ENCODE measurements around the gene TMEM209.
"Not testable (repeated sequence)": the region's sequence is repeated elsewhere in the genome, so short reads cannot be mapped to it uniquely, and the experiment has no call there.

TMEM209 gene

GRCh38 chr7:130205084-130205947, at the start of gene TMEM209:
TMEM209 (minus strand) TSS chr7:130205406; CDS start chr7:130205375, 31 bp downstream.
- no peaks in the 10 kb centered on the region for H3K9me3 ChIP-seq (ENCODE audit: control insufficient read depth, insufficient read depth, low read length)
- H3K9ac ChIP-seq (ENCODE audit: low read depth, low read length), result peak within 1 kb of the TSS; percentile 79

GRCh38 chr7:130254555-130254954, 49.3 kb upstream of the TMEM209 start:
- Histone ChIP-seq H3K9ac (ENCODE audit: low read depth, low read length) (no peak overlapping the region), H3K4me1 (ENCODE audit: insufficient read depth, low read length) (peaks cover 5% of the 10 kb centered on the region; the same call in 1 of the 2 replicates), H3K36me3 (ENCODE audit: insufficient read depth, low read length) (no peaks in the 10 kb centered on the region), H3K9me3 (ENCODE audit: control insufficient read depth, insufficient read depth, low read length) (peaks cover 8% of the 10 kb centered on the region)

More at GRCh38 chr7:130205084-130205947, at the start of gene TMEM209:
- peaks cover 10% of the 10 kb centered on the region for H3K36me3 ChIP-seq (ENCODE audit: insufficient read depth, low read length)
- H3K4me1 ChIP-seq (ENCODE audit: insufficient read depth, low read length), result no peaks in the 10 kb centered on the region

GRCh38 chr7:130249626-130250025, 44.4 kb upstream of the TMEM209 start:
- not testable (repeated sequence) for H3K9me3 ChIP-seq (ENCODE audit: control insufficient read depth, insufficient read depth, low read length); H3K4me1 ChIP-seq (ENCODE audit: insufficient read depth, low read length); H3K9ac ChIP-seq (ENCODE audit: low read depth, low read length); H3K36me3 ChIP-seq (ENCODE audit: insufficient read depth, low read length)

- H3K9ac ChIP-seq (ENCODE audit: low read depth, low read length); H3K4me1 ChIP-seq (ENCODE audit: insufficient read depth, low read length); H3K36me3 ChIP-seq (ENCODE audit: insufficient read depth, low read length); H3K9me3 ChIP-seq (ENCODE audit: control insufficient read depth, insufficient read depth, low read length): not testable (repeated sequence)
These were observed 43.6 kb upstream of the TMEM209 start for GRCh38 chr7:130248842-130249241.

- H3K9ac ChIP-seq (ENCODE audit: low read depth, low read length); H3K4me1 ChIP-seq (ENCODE audit: insufficient read depth, low read length); H3K9me3 ChIP-seq (ENCODE audit: control insufficient read depth, insufficient read depth, low read length); H3K36me3 ChIP-seq (ENCODE audit: insufficient read depth, low read length): not testable (repeated sequence)
These were observed 41.3 kb upstream of the TMEM209 start for GRCh38 chr7:130246491-130246890.

- H3K9me3 ChIP-seq (ENCODE audit: control insufficient read depth, insufficient read depth, low read length); H3K36me3 ChIP-seq (ENCODE audit: insufficient read depth, low read length); H3K9ac ChIP-seq (ENCODE audit: low read depth, low read length); H3K4me1 ChIP-seq (ENCODE audit: insufficient read depth, low read length): not testable (repeated sequence)
These were observed 38.3 kb upstream of the TMEM209 start for GRCh38 chr7:130243486-130243885.

- H3K9me3 ChIP-seq (ENCODE audit: control insufficient read depth, insufficient read depth, low read length), result no peaks in the 10 kb centered on the region
- H3K9ac ChIP-seq (ENCODE audit: low read depth, low read length), result no peak overlapping the region
- no peaks in the 10 kb centered on the region for H3K4me1 ChIP-seq (ENCODE audit: insufficient read depth, low read length)
- no peaks in the 10 kb centered on the region for H3K36me3 ChIP-seq (ENCODE audit: insufficient read depth, low read length)
These were observed 37.2 kb upstream of the TMEM209 start for GRCh38 chr7:130242198-130243014.

GRCh38 chr7:130240240-130240639, 35.0 kb upstream of the TMEM209 start:
- Histone ChIP-seq H3K36me3 (ENCODE audit: insufficient read depth, low read length) (no peaks in the 10 kb centered on the region), H3K9me3 (ENCODE audit: control insufficient read depth, insufficient read depth, low read length) (no peaks in the 10 kb centered on the region), H3K4me1 (ENCODE audit: insufficient read depth, low read length) (no peaks in the 10 kb centered on the region), H3K9ac (ENCODE audit: low read depth, low read length) (no peak overlapping the region)

- not testable (repeated sequence) for H3K9ac ChIP-seq (ENCODE audit: low read depth, low read length); H3K9me3 ChIP-seq (ENCODE audit: control insufficient read depth, insufficient read depth, low read length); H3K36me3 ChIP-seq (ENCODE audit: insufficient read depth, low read length); H3K4me1 ChIP-seq (ENCODE audit: insufficient read depth, low read length)
These were observed 31.2 kb upstream of the TMEM209 start for GRCh38 chr7:130236361-130236760.

- Histone ChIP-seq H3K4me1 (ENCODE audit: insufficient read depth, low read length) (no peaks in the 10 kb centered on the region), H3K36me3 (ENCODE audit: insufficient read depth, low read length) (no peaks in the 10 kb centered on the region), H3K9me3 (ENCODE audit: control insufficient read depth, insufficient read depth, low read length) (no peaks in the 10 kb centered on the region), H3K9ac (ENCODE audit: low read depth, low read length) (no peak overlapping the region)
These were observed 28.9 kb upstream of the TMEM209 start for GRCh38 chr7:130234078-130234477.

- Histone ChIP-seq H3K9ac (ENCODE audit: low read depth, low read length) (no peak overlapping the region), H3K9me3 (ENCODE audit: control insufficient read depth, insufficient read depth, low read length) (no peaks in the 10 kb centered on the region), H3K36me3 (ENCODE audit: insufficient read depth, low read length) (no peaks in the 10 kb centered on the region), H3K4me1 (ENCODE audit: insufficient read depth, low read length) (no peaks in the 10 kb centered on the region; the same call in 1 of the 2 replicates)
These were observed 27.0 kb upstream of the TMEM209 start for GRCh38 chr7:130232209-130232608.

GRCh38 chr7:130231792-130232191, 26.6 kb upstream of the TMEM209 start:
- H3K4me1 ChIP-seq (ENCODE audit: insufficient read depth, low read length), result no peaks in the 10 kb centered on the region; the same call in 1 of the 2 replicates
- H3K9ac ChIP-seq (ENCODE audit: low read depth, low read length), result no peak overlapping the region
- H3K36me3 ChIP-seq (ENCODE audit: insufficient read depth, low read length), result no peaks in the 10 kb centered on the region
- H3K9me3 ChIP-seq (ENCODE audit: control insufficient read depth, insufficient read depth, low read length), result no peaks in the 10 kb centered on the region

- H3K4me1 ChIP-seq (ENCODE audit: insufficient read depth, low read length); H3K9me3 ChIP-seq (ENCODE audit: control insufficient read depth, insufficient read depth, low read length): not testable (repeated sequence)
These were observed 24.8 kb upstream of the TMEM209 start for GRCh38 chr7:130229981-130230380.

GRCh38 chr7:130228840-130229502, 23.8 kb upstream of the TMEM209 start:
- H3K9ac ChIP-seq (ENCODE audit: low read depth, low read length), result no peak overlapping the region
- H3K36me3 ChIP-seq (ENCODE audit: insufficient read depth, low read length), result no peaks in the 10 kb centered on the region
- peaks cover 3% of the 10 kb centered on the region; the same call in 1 of the 2 replicates for H3K9me3 ChIP-seq (ENCODE audit: control insufficient read depth, insufficient read depth, low read length)
- H3K4me1 ChIP-seq (ENCODE audit: insufficient read depth, low read length), result no peaks in the 10 kb centered on the region; the same call in 1 of the 2 replicates

More at GRCh38 chr7:130229981-130230380, 24.8 kb upstream of the TMEM209 start:
- not testable (repeated sequence) for H3K9ac ChIP-seq (ENCODE audit: low read depth, low read length); H3K36me3 ChIP-seq (ENCODE audit: insufficient read depth, low read length)
